DMS79 (cell line): ENCODE data around the gene CFAP58.

ENCODE experiments used
- DNase-seq: peaks from one replicate; lab custom pipeline; 2025; lab: John Stamatoyannopoulos, UW

The CFAP58 gene

DNA sequence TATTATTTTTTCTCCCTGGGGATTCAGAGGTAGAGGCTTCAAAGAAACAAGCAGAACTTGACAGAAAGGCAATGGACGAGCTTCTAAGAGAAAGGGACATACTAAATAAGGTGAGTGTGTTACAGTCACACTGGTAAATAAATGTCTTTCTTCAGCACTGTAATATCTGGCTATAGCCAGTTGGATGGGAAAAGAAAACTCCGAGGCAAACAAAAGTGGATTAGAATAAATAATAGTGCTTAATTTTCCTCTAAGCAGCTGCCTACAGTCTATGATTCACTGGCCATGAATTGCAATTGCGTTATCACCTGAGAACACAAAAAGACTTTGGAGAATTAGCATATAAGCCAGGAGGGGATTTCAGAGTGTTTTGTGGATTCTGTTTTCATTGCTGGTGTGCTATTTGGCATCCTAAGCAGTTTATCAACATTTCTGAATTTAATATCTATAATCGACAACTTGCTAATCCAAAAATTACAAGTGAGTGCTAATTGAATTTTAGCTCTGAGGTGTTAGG lies 23.2 kb downstream of the CFAP58 start:
- DNase-seq: no peak

DNA sequence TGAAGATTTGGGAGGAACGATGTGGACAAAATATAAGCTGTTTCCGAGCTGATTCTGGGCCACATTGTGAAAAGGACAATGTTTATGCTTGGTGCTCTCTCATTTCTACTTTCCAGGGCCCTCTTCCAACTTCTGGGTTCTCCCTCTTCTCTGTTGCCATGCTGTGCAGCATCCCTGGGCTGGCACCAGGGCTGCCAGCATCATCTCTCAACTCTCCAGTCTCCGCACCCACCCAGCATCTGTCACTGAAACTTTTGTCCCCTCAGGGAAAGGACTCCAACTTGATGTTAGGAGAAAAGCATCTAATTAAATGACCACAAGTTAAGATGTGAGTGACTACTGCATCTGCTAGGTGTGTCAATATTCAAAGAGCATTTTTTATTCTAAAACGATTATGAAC lies 26.7 kb downstream of the CFAP58 start:
- no peak for DNase-seq

DNA sequence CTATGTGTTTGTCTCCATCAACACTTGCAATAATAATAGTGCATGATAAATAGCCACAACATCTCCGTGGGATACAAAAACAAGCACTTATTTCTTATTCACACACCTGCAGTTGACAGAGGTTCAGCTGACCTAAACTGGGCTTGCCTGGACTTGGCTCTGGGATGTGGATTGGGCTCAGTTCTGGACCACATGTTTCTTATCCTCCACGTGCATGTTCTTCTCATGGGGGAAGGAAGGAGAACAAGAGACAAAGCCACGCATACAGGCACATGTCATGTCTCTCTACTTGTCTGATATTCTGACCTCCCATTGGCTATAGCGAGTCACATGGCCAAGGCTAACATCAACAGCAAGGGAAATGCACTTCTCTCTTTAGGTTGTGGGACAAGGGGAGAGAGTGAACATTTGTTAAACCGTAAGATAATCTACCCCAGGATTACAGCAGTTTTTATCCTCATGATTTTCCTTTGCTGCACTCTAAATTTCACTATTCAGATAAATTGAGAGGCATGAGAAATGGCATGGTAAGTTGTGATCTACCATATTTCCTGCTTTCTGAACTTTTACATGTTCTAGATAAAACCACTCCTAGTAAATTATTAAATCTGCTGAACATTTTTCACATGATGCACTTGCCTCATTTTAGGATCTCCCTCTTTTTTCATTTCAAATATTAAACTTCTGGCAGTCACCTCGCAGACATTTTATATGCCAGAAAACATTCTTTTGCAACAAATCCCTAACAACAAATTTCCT lies 33.7 kb downstream of the CFAP58 start:
- DNase-seq: no peak

DNA sequence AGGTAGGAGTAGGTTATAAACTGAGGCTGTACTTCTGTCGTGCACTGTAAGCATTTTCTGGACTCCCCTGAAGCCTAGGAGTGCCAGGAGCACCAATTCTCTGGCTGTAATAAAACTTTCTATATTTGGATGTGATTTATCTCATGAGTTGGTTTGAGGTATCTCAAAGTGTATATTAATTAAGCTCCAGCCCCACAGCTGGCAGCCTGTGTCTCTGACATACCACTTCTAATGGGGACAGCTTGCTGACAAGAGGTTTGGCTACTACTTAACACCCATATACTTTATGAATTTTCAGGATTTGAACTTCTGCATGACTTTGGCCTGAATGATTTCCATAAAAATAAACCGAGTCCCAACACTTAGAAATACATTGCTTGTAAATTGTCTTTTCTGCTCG lies 35.2 kb downstream of the CFAP58 start:
- no peak for DNase-seq

DNA sequence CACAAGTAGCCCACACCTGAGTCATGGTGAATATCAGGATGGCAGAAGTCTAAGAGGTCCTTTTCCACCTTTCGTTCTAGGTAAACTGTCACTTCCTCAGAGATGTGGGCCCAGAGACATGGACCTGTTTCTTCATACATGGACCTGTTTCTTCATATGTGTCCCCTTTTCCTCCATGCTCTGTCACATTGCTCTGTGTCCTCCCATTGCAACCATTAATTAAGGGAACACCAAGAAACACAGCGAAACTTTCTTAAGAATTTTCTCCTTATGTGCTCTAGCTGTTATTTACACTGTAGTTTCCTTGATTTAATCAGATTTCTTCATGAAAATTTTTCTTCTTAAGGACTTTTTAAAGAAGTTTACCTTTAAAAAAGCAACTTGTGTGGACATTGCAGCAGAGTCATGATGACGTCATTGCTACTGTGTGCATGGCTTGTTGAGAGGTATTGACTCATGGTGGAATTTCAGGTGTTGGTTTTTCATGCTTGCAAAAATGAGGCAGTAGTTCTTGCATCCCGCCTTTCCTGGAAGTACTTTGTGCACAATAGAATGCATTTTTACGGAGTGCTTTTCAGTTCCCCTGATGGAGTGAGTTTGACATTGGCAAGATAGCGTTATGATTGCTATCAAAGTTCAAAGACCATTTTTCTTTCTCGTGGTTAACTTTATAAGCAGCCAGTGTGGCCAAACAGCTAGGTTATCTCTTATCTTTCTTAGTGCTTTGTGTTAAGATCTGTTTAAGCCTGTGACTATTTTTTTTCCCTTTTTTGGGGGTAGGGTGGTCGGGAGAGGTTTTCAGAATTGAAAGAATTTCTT lies 37.7 kb downstream of the CFAP58 start:
- DNase-seq: no peak

DNA sequence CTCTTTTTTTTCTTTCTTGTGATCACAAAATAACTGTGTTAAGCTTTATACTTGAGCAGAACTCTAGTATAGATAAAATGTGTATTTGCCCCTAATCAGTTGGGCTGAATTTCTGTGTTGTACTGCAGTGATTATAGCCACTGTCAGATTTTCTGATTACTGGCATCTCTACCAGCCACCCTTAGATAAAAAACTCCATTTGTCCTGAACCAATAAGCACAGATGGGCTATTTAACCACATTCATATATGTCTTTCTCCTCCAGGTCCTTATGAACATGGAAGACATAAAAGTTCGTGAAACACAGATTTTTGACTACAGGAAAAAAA lies 38.3 kb downstream of the CFAP58 start:
- no peak for DNase-seq

DNA sequence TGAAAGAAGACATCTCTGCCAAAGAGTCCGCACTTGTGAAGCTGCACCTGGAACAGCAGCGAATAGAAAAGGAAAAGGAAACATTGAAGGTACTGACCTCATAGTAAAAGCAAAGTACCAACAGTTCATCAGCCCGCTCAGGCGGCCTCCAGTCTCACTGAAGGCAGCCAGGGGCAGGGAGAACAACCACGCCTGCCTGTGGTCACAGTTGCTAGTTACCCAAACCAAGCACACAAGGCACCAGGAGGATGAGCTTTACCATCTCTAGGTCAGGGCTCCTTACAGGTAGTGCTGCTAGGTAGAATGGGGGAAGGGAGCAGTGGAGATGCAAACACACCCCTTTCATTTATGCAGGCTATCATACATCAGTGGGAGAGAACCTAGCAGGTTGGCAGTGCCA lies 39.8 kb downstream of the CFAP58 start:
- no peak for DNase-seq

DNA sequence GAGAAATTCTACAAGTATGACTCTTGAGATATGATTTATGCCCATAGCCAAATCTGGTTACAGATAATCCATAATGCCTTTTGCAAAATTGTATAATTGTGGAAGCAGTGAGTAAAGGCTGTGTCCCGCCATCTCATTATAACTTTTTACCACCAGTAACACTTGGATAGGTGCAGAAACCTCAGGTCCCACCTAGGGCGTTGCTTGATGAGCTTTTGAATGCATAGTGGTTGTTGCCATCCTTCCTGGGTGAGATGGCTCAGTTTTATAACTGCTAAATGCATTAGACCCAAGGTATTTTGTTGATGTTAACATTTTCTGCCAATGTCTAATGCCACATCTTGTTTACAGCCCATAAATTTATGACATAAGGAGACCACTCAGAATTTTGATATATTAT lies 42.9 kb downstream of the CFAP58 start:
- no peak for DNase-seq

DNA sequence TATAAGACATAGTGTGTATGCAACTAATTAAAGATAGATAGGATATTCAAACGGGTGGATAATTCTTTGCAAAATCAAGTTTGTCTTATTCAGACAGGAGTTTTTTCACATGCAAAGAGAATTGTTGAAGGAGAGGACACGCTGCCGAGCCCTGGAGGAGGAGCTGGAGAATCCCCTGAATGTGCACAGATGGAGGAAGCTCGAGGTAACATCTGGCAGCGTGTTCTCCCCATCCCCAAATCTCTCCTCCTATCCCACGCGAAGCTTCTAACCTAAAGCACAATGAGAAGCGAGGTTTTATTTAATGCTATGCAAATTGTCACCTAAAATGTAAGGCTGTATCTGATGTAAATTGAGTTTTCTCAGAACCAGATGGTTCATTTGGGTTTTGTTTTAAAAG lies 50.0 kb downstream of the CFAP58 start:
- DNase-seq: no peak

DNA sequence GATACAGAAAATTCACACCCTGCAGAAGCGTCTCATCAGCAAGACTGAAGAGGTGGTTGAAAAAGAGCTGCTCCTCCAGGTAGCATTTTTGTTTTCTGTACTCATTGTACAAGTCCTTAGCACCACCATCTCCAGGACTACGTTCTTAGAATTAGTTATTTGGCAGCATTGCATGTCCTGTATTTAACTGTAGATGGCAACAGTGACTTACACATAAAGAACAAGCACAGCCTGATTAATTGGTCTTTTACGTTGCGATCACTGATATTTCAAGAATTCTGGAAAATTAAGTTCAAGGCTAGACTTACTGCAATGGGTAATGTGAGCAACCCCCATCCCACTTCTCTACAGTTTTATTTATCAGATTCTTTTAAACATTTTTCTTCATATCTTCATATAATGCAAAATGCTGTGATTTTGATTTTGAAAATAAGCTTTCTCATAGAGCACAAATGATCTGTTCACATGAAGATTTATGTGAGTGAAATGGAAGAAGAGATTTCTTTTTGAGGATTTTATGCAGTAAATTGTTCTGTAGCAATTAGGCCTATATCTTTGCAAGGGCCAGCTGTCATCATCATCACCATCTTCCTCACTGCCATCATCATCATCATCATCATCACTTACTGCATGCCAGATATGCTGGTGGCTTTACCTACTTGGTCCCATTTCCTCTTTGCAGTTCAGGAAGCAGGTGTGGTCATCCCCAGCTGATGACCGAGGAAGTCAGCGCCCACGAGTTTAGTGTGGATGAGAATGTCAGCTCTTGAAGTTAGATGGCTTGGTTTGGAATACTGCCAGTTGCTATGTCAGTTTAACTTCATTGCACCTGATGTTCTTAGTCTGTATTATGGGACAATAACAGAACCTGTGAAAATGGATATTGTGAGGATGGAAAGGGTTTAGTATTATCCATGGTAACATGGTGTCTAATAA lies 53.4 kb downstream of the CFAP58 start:
- no peak for DNase-seq

DNA sequence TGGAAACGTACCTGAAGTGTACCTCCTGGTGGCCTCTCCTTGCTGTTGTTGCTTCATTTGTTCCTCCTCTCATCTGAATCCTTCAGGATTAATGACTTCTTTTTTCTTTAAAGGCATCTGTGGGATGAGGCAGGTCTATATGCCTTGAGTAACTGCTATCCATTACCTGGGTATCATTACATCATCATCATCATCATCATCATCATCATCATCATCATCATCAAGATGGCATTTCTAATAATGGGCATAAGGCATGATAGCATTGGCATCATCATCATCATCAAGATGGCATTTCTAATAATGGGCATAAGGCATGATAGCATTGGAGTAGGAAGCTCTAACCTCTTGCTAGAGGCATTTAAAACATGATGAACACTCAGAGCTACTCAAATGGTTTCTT lies 59.9 kb downstream of the CFAP58 start:
- no peak for DNase-seq

DNA sequence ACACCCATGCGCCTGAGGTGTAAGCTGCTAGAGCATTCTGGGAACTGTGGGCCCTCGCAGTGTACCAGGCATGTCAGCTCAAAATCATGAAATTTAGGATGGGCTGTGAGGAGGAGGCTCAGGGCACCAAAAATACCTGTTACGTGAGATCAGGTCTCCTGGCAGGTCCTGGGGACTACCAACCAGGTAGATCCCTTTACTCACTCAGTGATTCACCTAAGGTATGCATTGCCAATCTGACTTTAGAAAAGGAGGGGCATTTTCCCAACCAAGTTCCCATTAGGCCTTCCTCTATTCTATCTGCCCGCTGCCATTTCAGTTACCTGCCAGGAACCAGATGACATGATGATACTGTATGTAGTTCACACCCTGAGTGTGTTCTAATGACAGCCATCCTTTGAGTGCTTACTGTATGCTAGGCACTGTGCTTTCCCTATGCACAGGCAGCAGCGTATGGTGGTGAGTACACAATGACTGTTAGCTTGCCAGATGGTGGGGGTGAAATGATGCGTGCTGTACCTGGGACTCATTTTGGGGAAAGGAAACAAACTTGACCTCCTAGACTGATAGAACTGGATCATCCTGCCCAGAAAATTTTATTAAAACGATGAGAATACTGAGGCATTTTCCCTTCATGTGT lies 62.0 kb downstream of the CFAP58 start:
- no peak for DNase-seq

DNA sequence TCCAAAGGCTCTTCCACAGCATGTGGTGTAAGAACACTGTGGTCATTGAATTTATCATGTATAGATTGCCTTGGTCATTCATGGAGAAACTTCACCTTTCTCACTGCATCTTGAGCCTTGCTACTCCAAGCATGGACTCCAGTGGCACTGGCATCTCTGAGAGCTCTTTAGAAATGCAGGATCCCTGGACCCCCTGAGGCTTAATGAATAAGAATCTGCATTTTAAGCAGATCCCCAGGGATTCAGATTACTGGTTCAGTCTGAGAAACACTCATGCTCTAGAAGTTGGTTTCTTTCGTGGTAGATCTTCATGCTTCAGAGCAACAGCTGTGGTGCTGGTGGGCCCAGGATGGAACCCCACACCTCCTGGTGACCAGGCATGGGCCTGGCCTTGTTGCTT lies 63.2 kb downstream of the CFAP58 start:
- DNase-seq: no peak

DNA sequence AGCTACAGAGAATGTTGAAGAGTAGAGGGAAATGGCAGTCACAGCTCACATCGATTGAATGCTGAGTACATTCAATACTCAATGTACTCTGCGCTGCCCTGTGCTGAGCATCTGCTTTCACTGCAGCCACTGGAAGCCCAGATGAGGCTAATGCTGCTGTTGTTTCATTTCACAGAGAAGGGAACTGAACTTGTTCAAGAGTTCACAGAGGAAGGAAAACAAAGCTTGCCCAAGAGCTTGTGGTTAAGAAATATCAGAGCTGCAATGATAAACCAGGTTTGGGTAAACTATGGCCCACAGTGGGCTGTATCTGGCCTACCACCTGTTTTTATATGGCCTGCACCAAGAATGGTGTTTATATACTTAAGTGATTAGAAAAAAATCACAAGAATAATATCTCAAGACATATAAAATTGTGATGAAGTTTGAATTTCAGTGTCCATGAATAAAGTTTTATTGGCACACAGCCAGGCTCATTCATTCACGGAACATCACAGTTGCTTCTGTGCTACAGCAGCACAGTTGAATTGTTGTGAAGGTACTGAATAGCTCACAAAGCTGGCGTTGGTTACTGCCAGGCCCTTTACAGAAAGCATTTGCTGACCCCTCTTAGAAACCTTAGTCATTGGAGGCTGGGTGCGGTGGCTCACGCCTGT lies 64.1 kb downstream of the CFAP58 start:
- DNase-seq: no peak

DNA sequence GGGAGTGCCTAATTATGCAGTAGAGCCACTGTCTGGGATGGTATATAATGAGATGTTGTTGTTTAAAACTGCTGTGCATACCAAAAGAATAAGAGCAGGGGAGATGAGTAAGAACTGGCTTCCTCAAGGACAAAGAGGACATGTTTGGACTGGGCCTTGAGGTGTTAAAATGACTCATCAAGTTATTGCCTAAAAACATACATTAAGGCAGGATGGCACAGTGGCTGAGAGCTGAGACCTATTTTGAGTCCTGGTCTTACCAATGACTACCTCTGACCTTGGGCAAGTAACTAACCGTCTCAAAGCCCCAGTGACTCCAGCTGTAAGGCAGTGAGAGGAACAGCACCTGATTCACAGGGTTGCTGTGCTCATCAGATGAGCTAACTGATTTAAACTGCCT lies 71.1 kb downstream of the CFAP58 start:
- no peak for DNase-seq

DNA sequence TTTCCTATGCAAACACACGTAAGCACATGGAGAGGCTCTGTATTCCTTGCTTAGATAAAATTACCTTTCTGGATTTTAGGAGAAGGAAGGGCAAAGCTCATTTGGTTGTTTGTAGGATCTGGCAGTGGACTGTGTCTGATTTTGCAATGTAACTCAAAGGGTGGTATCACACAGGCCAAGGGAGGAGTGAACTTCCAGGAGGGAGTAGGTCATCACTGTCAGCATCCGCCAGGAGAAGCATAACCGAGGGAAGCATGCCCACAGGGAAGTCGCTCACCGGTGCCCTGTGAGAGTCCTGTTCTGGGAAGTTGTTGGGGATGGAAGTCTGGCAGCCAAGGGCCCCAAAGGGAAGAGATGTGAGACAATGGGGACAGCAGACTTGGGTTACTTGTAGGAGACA lies 74.4 kb downstream of the CFAP58 start:
- DNase-seq: no peak

DNA sequence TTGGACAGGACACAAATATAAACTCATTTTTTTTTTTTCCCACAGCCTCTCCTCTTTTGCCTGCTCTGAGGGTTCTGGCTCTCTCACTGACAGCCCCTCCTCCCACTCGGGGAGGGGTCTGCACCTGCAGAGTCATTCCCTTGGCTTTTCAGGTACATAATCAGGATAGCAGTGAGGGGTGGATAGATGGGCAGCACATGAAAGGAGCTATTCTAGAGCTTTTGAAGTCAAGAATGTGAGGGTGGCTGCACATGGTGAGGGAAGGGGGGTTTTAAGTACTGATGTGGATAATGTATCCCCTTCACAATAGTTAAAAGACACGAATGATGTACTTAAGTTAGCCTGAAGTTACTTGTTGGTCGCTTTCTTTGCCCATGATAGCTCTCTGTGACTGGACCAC lies 76.2 kb downstream of the CFAP58 start:
- DNase-seq: no peak

DNA sequence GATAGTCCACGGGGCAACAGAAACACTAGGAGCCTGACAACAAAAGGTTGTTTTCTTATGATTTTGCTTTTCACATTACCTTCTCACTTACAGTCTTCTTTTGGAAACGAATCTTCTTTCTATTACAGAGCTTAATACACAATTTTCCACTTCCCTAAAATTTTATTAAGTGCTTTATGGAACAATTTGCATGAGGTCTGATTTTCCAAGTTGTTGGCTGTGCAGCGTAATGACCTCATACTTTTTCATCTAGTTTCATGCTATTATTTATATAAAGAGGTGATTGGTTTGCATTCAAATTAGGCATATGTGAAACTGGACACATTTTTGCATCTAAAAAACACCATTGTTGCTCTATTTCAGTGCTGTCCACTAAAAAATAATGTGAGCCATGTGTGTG lies 76.7 kb downstream of the CFAP58 start:
- DNase-seq: no peak

DNA sequence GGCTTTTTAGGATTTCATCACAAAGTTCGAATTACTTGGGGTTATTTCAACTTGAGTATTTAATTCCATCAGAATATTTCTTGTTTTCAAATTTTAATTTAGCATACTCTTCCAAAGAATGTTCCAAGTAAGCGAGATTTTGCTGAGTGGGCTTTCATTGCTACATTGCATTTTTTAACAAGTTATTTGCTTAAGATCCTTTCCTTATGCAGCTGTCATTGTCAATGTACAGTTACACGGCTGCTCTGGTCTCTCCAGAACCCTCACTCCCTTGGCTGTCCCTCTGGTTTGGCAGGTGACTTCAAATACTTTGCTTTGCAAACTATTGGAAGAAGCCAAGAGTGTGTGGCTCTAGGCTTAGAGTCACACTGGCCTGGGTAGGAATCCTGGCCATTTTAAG lies 80.0 kb downstream of the CFAP58 start:
- DNase-seq: no peak

DNA sequence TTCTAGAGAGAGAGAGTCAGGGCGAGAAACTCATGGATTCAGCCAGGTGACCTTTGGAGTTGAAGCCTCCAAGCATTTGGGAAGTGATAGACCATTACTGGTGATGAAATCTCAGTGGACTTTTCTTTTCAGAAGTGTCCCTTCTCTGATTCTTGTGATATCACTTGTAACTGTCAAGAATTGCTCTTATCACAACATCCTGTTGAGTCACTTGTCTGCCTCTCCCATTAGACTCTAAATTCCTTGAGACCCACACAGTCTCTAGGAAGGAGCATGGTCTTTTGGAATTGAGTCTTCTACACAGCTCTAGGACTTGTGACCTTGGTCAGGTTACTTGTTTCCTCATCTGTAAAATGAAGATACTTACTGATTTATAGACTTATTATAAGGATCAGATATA lies 81.0 kb downstream of the CFAP58 start:
- no peak for DNase-seq

DNA sequence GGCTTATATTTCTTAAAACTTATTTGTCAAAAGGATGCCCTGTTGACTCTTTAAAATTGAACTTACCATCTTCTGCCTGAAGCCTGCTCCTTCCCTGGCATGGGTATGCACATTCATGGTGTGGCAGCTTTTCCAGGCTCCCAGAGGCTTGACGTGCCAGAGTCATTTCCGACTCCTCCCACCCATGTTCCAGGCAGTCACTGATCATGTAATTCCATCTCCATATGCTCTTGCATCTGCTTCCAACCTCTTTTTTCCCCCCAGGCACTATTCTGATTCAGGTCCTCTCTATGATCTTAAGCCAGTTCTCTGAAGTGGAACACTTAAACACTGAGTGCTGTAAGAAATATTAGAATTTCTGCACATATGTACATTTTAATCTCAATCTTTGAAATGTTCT lies 82.2 kb downstream of the CFAP58 start:
- DNase-seq: no peak
